GM19324 (cell line): ENCODE results near the gene XPO6.

Source experiments
- ATAC-seq: cut with Tn5 transposase; IDR thresholded peaks from one replicate; pipeline ENCODE4 v1.9.1; 2021; ENCODE audit warnings: mild to moderate bottlenecking, moderate library complexity; ENCODE audit not compliant: unreplicated experiment, low FRiP score

Gene XPO6

GRCh38 chr16:28069971-28070794 lies 141.6 kb downstream of the XPO6 start:
- ATAC-seq = no peak

GRCh38 chr16:28068976-28069375 lies 142.8 kb downstream of the XPO6 start:
- no peak for ATAC-seq

DNA sequence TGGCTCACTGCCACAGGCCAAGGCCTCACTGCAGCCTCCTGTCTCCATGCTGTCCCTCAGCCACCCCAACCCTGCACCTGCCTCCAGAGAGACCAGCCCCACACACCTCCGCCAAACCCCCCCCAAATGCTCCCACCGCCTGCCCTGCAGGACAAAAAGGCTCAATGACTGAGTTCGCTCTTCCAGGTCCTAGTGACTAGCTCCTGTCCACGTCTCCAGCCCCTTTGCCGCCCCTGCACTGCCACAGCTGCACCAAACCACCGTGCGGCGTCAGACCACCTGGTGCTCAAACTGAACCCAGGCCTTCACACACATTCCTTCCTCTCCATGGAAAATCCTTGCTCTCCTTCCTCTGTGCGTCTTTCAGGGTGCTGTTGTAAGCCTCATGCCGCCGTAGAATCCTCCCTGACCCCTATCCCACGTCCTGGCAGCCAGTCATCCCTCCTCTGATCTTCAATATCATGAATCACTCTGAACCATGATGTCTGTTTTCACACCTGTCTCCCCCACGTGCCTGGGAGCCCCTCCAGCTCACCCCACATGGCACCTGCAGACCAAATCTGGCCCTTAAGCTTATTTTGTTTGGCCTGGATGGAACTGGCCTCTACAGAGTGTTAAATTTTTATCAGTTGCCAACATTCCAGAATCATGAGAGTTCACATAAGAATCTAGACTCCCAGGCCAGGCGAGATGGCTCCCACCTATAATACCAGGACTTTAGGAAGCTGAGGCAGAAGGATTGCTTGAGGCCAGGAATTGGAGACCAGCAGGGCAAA lies 144.0 kb downstream of the XPO6 start:
- no peak for ATAC-seq

GRCh38 chr16:28064706-28065249 lies 147.0 kb downstream of the XPO6 start:
- ATAC-seq = no peak

DNA sequence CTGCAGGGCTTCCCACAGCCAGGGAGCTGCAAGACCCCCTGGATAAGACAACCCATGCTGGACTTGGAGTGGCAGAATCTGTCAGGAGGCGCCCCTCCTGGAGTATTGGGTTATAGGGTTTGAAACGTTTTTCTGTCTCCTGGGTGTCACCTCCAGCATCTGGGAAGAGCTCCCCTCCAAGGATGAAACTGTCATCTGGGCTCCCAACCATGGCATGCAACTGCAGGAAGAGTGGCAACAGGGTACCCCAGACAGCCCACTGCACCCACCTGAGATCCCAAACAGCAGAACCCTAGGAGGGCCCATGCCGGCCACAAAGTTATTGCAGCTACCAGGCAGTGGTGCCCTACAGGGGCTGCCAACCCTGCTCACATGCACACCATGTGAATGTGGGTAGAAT lies 147.6 kb downstream of the XPO6 start:
- ATAC-seq = no peak

DNA sequence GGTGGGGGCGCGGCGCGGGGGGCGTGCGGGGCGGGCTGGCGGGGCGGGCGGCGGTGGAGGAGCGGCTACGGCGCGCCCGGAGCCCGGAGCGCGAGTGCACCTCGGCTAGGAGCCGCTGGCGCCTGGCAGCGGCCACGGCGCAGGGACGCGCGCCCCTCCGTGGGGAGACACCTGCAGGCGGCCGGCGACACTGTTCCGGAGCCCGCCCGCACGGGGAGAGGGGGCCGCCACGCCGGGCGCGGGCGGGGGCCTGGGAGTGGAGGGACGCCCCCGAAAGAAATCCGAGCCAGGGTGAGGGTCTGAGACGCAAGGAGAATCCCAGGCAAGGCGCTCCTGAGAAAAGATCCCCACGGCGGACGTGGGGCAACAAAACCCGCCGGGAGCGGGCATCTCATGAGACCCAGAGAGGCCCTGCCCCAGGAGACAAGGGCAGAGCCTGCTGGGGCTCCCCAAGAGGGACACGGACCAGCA lies 148.1 kb downstream of the XPO6 start, which contains the start of gene GSG1L:
TSS of gene GSG1L (minus strand) at position 124 of the 471 bp plus-strand sequence. CDS start 290 bp downstream, outside the sequence.
- no peak for ATAC-seq

DNA sequence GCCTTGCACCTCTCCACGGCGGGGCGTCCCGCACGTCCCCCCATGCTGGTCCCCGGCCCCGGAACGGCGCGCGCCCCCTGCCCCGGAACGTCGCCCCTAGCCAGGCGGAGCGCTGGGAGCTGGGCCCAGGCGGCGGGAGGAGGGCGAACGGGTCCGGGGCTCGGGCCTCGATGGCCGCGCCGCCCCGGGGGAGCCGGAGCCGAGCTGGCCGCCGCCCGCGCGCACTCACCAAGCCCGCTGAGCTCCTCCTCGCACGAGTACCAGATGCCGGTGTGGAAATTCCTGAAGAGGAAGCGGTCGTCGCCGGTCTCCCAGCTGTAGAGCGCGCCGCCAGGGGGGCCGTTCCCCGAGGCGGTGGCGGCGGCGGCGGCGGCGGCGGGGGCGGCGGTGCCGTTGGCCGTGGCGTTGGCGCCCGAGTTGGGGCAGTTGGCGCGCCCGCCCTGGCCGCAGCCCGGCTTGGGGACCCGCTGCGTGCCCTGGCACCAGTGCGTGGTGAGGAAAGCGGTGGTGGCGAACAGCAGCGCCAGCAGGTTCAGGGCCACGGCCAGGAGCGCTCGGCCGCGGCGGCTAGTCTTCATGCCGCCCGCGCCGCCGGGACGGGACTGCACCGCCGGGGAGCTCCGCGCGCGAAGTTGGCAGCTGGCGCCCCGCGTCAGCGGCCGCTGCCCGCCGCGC lies 148.8 kb downstream of the XPO6 start:
- ATAC-seq = no peak

DNA sequence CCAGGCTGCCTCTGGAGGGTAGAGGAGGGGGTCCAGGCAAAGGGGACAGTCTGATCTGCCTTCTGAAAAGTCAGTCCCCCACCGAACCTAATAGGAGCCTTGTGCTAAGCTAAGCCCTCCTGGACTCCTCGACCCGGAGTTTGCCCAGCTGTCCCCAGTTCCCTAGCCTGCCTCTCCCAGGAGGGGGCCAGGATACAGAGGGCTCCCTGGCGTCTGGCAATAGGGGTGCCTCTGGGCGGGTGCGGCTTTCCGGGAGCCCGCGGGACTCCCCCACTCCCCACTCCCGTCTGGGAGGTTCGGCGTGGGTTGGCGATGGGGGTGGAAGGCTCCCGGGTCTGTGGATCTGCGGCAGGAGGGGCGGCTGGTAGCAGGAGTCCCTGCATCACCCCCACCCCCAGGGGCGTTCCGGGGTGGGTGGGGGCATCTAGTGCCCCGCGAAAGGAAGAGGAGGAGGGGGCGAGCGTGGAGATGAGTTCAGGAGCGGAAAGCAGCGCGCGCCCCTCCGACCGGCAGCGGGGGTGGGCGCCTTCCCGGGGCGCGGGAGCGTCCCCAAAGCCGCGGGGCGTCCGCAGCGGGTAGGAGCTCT lies 149.4 kb downstream of the XPO6 start:
- no peak for ATAC-seq

DNA sequence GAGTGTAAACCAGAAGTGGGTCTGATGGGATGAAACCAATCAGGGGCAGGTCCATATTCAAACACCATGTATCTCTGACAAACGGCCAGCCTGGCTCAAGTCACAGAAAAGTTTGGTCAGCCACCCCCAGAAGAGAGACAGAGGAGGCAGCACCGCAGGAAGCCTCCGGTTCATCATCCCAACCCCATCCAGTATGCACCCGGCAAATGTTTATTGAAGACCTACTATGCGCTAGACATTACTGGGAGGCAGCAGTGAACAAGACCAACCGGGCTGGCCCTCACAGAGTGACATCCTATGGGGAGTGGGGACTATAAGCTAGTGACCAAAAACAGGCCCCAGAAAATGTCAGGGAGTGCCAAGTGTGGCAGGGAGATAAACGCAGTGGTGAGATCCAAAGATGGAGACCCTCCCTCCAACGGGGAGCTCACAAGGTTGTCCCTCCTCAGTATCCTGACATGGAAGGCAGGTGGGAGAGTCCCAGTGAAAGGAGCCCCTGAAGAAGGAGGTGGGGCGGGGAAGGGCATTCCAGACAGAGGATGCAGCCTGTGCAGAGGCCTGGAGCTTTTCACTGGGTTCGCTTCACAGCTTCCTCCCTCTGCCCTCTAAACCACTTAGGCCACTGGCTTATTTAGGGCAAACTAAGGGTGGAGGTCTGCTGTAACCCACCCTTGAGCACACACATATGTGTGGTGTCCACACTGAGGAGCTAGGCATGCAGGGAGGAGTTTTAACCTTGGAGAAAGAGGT lies 150.2 kb downstream of the XPO6 start:
- no peak for ATAC-seq

DNA sequence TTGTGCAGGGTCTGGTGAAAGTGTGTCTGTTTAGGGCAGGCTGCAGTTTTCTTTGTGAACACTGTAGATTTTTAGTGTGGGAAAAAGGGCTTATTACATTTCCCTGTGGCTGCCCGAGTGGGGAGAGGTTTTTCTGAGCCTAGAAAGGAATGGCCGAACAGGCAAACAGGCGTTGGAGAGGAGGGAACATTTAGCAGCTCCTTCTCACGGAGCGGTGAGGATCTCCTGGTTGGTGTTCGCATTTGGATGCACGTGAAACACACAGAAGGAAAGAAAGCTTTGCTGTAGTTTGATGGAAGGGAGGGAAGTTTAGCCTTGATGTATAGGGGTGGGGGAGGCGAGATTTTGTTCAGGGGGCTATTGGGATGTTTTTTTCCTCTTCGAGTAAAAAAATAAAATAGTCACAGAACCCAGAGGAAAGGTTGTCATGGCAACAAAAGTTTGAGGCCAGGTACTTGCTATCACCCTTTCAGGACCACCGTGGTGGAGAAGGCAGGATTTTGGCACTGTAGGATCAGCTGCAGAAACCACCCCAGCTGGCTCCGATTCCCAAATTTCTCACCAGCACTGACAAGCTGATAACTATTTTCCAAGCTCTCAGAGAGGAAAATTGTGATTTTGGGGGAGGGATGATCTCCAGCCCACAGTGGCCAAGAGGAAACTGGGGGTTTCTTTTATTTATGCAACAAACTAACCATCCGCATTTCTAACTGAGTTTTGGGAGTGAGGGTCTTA lies 151.8 kb downstream of the XPO6 start:
- ATAC-seq = no peak

DNA sequence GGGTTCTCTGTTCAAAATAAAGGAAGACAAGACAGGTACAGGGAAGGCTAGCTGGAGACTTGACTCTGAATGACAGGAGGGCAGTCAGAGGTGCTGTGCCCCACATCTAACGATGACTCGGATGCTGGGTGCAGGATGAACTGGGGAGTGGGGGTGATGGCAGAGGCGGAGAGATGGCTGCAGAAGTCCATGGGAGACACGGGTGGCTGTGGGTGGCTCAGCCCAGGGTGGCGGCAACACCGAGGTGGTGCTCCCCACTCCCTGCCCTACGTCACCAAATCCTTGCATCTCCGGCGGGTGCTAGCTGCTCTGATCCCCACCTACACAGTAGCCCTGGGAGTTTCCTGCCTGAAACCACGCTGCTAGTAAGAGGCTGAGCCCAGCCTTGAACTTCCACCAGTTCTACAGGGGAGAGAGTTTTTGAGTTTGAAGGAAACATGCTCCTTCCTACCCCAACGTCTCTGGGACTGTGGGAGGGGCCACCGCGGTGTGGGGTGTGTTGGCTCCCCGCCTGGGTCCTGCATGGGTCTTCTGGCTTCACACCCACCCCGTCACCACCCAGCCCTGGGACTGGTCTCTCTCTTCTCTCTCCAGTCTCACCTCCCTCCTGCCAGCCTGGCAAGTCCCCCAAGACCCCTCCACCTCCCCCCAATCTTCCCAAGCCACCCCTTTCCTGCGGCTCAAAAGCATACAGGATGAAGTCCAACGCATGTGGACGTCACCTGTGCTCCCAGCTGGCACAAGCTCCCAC lies 152.8 kb downstream of the XPO6 start:
- ATAC-seq = no peak

DNA sequence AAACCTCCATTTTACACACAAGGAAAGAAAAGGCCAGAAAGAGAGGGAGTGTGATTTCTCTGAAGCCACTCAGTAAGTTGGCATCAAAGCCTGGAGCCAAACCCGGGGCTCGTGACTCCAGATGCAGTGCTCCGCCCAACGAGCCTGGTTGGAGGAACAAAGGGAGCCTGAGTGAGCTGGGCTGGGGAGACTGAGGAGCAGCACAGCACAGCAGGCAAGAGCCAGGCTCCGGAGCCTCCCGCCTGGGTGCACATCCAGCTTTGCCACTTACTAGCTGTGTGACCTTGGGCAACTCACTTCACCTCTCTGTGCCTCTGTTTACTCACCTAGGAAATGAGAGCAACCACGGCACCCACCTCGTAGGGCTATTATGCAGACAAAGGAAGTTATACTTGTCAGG lies 153.8 kb downstream of the XPO6 start:
- ATAC-seq = no peak

- no peak for ATAC-seq
Observed at GRCh38 chr16:28053461-28053860, 158.3 kb downstream of the XPO6 start.

DNA sequence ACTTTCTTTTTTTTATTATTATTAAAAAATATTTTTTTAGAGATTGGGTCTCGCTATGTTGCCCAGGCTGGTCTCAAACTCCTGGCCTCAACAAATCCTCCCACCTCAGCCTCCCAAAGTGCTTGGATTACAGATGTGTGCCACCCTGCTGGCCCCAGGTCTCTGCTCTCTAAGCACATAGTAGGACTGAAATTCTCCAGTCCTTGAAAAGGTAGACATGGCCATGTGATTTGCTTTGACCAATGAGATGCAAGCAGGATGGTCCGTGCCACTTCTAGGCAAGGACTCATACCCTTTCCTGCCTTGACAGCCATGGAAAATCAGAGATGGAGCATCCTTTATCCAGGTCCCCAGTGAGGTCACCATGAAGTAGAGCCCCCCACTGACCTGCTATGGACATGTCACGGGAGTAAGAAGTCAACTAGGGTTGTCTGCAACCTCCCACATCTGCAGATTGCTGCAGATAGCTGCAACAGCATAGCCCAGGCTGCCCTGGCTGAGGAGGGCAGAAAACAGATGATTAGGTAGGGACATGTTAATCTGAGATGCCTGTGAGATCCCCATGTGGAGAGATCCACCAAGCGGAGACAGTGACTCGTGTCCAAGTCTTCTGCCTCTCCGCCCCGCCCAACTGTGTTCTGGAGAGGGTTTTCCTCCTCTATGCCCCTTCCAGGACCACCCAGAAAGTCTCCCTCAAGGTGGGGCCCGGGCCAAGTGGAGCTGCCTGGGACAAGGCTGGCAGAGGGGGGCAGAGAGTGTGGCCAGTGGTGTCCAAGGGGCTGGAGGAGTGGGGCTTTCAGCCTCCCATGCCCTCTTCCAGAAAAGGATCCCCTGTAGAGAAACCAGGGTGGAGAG lies 159.3 kb downstream of the XPO6 start:
- ATAC-seq = no peak

- ATAC-seq = no peak
Observed at GRCh38 chr16:28051486-28051885, 160.3 kb downstream of the XPO6 start.
